K562 (cell line): ENCODE measurements around the gene NOL4L.

Source experiments
- EP300 ChIP-seq: IDR thresholded peaks from 2 replicates; pipeline ENCODE4 v1.6.1; 2012; ENCODE audit warnings: low read length, improper control_type of control experiment
- EWSR1 ChIP-seq: fragments of 450-650 bp; IDR thresholded peaks from 2 replicates; pipeline ENCODE4 v1.6.1; 2018; ENCODE audit warnings: borderline replicate concordance, mild to moderate bottlenecking, low read depth, moderate library complexity; ENCODE audit not compliant: partially characterized antibody
- FOXM1 ChIP-seq, 2 experiments: fragments of 450-650 bp in 1 of 2; sonication (generic) in 1 of 2; formaldehyde crosslinking in 1 of 2; IDR thresholded peaks; 2 replicates each; pipeline versions ENCODE4 v1.6.1 to v1.9.0; 2017 to 2022; ENCODE audit warnings: low read depth in 2 of 2, mild to moderate bottlenecking in 2 of 2, missing genetic modification reagents in 1 of 2, moderate library complexity in 1 of 2
- MAFG ChIP-seq: fragments of 450-650 bp; conservative IDR thresholded peaks from 2 replicates; pipeline ENCODE4 v1.6.1; 2016; ENCODE audit warnings: missing genetic modification characterization, missing compliant biosample characterization
- POLR2A ChIP-seq: fragments of 450-650 bp; conservative IDR thresholded peaks from 2 replicates; pipeline ENCODE4 v1.6.1; 2016
- ZKSCAN1 ChIP-seq: fragments of 150-350 bp; IDR thresholded peaks from 2 replicates; pipeline ENCODE4 v1.6.1; 2016; ENCODE audit warnings: low read depth, low read length
- ZNF699 ChIP-seq: fragments of 250-450 bp; sonication (Bioruptor Pico); IDR thresholded peaks from 2 replicates; pipeline ENCODE4 v1.8.0; 2021; ENCODE audit warnings: mild to moderate bottlenecking, moderate library complexity; ENCODE audit not compliant: insufficient replicate concordance
- TF ChIP-seq, protein P1 (sequence below): sonication (generic); formaldehyde crosslinking; IDR thresholded peaks from 2 replicates; pipeline ENCODE4 v1.5.0; 2020; ENCODE audit warnings: missing genetic modification reagents
- TF ChIP-seq, protein P2 (sequence below): sonication (generic); formaldehyde crosslinking; IDR thresholded peaks from 2 replicates; pipeline ENCODE4 v1.8.1; 2023; ENCODE audit warnings: mild to moderate bottlenecking, missing genetic modification reagents, moderate library complexity
- TF ChIP-seq, protein P3 (sequence below): sonication (generic); formaldehyde crosslinking; IDR thresholded peaks from 2 replicates; pipeline ENCODE4 v1.8.1; 2023; ENCODE audit warnings: mild to moderate bottlenecking, missing genetic modification reagents

DNA sequence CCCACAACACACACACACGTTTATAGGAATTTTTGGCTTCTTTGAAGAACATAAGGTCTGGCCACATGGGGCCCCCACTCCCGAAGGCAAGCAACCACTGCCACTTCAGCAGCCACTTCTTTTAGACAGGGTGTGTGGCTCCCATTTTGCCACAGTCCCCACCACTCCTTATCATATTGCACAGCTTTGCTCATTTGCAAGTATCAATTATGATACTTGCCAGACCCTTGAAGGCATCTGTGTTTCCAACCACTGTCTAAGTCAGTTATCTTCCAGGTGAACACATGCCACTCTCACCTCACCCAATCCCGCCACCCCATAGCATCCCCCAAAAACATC lies 73.1 kb downstream of the NOL4L start:
- no peak for TF ChIP-seq POLR2A
- no peak for TF ChIP-seq EP300
- no peak for TF ChIP-seq ZNF699 (CRISPR knock-in tag)
- TF ChIP-seq FOXM1 (IDR thresholded peaks at IDR 0.05; ENCODE audit: low read depth): no peak
- no peak for TF ChIP-seq FOXM1 (CRISPR knock-in tag; IDR thresholded peaks at IDR 0.05; ENCODE audit: low read depth)
- no peak for TF ChIP-seq EWSR1
- TF ChIP-seq ZKSCAN1: no peak
- TF ChIP-seq, protein P1, sequence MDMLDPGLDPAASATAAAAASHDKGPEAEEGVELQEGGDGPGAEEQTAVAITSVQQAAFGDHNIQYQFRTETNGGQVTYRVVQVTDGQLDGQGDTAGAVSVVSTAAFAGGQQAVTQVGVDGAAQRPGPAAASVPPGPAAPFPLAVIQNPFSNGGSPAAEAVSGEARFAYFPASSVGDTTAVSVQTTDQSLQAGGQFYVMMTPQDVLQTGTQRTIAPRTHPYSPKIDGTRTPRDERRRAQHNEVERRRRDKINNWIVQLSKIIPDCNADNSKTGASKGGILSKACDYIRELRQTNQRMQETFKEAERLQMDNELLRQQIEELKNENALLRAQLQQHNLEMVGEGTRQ (CRISPR knock-in tag): no peak
- no peak for TF ChIP-seq MAFG (tag)
- TF ChIP-seq, protein P2, sequence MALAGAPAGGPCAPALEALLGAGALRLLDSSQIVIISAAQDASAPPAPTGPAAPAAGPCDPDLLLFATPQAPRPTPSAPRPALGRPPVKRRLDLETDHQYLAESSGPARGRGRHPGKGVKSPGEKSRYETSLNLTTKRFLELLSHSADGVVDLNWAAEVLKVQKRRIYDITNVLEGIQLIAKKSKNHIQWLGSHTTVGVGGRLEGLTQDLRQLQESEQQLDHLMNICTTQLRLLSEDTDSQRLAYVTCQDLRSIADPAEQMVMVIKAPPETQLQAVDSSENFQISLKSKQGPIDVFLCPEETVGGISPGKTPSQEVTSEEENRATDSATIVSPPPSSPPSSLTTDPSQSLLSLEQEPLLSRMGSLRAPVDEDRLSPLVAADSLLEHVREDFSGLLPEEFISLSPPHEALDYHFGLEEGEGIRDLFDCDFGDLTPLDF: no peak
- TF ChIP-seq, protein P3, sequence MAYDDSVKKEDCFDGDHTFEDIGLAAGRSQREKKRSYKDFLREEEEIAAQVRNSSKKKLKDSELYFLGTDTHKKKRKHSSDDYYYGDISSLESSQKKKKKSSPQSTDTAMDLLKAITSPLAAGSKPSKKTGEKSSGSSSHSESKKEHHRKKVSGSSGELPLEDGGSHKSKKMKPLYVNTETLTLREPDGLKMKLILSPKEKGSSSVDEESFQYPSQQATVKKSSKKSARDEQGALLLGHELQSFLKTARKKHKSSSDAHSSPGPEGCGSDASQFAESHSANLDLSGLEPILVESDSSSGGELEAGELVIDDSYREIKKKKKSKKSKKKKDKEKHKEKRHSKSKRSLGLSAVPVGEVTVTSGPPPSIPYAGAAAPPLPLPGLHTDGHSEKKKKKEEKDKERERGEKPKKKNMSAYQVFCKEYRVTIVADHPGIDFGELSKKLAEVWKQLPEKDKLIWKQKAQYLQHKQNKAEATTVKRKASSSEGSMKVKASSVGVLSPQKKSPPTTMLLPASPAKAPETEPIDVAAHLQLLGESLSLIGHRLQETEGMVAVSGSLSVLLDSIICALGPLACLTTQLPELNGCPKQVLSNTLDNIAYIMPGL (CRISPR knock-in tag): no peak
